AG04449 (cell line): ENCODE results near the gene ZNF805.
"Not testable (repeated sequence)": the region's sequence is repeated elsewhere in the genome, so short reads cannot be mapped to it uniquely, and the experiment has no call there.

Experiments
- CTCF ChIA-PET: fragments of 350-600 bp; formaldehyde crosslinking; extraction: SDS; loops from one replicate; lab custom pipeline; 2021; ENCODE audit warnings: antibody characterized with exemption; lab: Yijun Ruan, JAX
- POLR2A ChIA-PET: fragments of 400-600, 350-600 bp; formaldehyde crosslinking; extraction: SDS; loops from one replicate; lab custom pipeline; 2020; ENCODE audit warnings: antibody characterized with exemption, inconsistent platforms; lab: Yijun Ruan, JAX
- DNase-seq: peaks from one replicate; pipeline ENCODE4 v3.0.0-alpha.2; 2010; ENCODE audit warnings: low read depth, low spot score
- H3K4me3 ChIP-seq: 2 replicates; pipeline ENCODE4 v1.5.1; 2011; ENCODE audit warnings: low read depth, mild to moderate bottlenecking, control low read depth, low read length
- TF ChIP-seq, protein P1 (sequence below): IDR thresholded peaks from one replicate; pipeline ENCODE4 v1.5.1; 2011; ENCODE audit warnings: mild to moderate bottlenecking, moderate library complexity, low read length, control low read depth, inconsistent platforms; ENCODE audit not compliant: insufficient read depth; ENCODE audit errors: missing control alignments

The ZNF805 gene

DNA sequence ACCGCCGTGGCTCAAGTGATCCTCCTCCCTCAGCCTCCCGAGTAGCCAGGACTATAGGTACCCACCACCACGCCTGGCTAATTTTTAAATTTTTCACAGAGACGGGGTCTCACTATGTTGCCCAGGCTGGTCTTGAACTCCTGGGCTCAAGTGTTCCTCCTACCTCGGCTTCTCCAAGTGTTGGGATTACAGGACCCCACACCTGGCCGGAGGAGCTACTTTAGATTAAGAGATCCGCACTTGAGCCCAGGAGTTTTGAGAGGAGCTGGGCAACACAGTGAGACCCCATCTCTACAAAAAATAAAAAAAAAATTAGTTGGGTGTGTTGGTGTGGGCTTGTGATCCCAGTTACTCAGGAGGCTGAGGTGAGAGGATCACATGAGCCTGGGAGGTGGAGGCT, 30.8 kb downstream of the ZNF805 start:
- DNase-seq, result no peak
- ChIA-PET POLR2A (no interaction called here), CTCF (no interaction called here)
- no peak overlapping the region for H3K4me3 ChIP-seq
- TF ChIP-seq, protein P1, sequence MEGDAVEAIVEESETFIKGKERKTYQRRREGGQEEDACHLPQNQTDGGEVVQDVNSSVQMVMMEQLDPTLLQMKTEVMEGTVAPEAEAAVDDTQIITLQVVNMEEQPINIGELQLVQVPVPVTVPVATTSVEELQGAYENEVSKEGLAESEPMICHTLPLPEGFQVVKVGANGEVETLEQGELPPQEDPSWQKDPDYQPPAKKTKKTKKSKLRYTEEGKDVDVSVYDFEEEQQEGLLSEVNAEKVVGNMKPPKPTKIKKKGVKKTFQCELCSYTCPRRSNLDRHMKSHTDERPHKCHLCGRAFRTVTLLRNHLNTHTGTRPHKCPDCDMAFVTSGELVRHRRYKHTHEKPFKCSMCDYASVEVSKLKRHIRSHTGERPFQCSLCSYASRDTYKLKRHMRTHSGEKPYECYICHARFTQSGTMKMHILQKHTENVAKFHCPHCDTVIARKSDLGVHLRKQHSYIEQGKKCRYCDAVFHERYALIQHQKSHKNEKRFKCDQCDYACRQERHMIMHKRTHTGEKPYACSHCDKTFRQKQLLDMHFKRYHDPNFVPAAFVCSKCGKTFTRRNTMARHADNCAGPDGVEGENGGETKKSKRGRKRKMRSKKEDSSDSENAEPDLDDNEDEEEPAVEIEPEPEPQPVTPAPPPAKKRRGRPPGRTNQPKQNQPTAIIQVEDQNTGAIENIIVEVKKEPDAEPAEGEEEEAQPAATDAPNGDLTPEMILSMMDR, result no peak

DNA sequence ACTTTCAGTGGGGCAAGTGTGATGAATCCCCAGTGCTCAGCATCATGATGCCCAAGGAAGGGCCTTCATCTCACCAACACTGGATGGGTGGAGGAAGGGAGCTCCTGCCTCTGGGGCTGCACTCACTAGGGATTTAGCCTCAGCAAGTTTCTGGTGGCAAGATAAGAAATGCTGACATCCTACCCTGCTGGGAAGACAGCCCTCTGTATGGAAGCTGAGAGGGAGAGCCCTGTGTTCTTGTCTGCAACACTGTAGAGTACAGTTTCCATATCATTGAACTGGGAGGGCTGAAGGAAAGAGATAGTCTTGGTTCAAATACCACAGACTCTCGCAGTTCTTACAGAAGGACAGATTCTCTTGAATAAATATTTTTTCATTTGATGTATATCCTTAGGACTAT, 32.6 kb downstream of the ZNF805 start:
- TF ChIP-seq, protein P1, result no peak
- CTCF ChIA-PET, result interaction anchor here (1.6 kb wide), 1 partner anchor 12 kb away, joined by 3 read pairs; no protein-coding TSS in a partner anchor
- POLR2A ChIA-PET, result no interaction called here
- DNase-seq, result no peak
- no peak overlapping the region for H3K4me3 ChIP-seq

DNA sequence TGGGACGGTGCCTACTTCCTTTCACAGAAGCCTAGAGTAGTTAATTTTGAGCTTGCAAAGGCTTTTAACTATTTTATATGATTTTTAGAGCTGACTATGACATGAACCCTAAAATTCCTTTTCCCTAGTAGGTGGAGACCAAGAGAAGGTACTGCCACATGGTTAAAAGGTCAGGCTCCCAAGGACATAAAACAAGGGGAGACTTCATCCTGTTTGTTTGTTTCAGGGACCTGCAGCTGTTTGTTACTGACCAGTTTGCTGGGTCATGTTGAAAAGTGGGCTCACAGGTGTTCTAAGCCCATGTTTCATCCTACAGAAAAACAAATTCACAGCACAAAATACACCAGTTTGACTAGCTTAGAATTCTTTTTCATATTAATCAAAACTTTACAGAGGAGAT, 36.0 kb downstream of the ZNF805 start:
- CTCF ChIA-PET, result no interaction called here
- POLR2A ChIA-PET, result no interaction called here

DNA sequence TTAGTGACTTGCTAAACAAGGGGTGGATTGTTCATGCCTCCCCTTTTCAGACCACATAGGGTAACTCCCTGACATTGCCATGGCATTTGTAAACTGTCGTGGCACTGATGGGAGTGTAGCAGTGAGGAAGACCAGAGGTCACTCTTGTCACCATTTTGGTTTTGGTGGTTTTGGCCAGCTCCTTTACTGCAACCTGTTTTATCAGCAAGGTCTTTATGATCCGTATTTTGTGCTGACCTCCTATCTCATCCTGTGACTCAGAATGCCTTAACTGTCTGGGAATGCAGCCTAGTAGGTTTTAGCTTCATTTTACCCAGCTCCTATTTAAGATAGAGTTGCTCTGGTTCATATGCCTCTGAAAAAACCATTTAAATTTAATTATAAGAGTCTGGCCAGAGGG, 38.0 kb downstream of the ZNF805 start:
- CTCF ChIA-PET, H3K4me3 ChIP-seq: not testable (repeated sequence)
- DNase-seq, result peak; percentile 34
- POLR2A ChIA-PET, result interaction anchor here (0.7 to 1.0 kb wide), 3 partner anchors 9 to 24 kb away, joined by 3 read pairs; no protein-coding TSS in a partner anchor

More for the DNA sequence above, 36.0 kb downstream of the ZNF805 start:
- no peak overlapping the region for H3K4me3 ChIP-seq
- DNase-seq, result no peak
- TF ChIP-seq, protein P1, result no peak

DNA sequence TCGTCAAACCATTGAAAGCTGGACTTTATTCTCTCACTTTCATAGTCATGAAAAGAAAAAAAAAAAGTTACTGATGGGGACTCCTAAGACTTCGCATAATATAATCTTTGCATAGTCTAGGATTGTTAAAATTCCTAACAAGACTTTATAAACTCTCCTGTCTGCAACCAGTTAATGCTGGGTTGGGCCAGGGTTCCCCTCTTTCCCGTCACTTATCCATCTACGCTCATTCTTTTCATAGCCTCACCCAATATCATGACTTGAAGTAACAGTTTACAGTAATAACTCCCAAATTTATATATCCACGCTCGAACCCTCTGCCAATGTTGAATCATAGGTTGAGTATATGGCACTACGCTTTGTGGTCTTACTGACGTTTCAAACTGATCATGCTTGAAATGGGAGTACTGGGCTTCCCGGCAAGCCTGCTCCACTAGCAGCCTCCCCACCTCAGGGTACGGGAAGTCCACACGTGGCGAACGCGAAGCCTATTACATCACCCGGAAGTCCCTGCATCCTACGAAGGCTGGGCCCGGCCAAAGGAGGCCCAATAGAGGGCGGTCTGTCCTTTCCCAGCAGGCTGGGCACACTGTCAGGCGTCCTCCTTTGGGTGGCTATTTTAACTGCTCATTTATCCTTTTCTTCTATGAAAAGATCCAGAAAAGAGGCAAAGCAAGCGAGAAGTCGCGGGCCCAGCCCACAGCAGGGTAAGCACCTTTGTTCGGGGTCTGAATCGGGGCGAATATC, 39.2 kb downstream of the ZNF805 start:
- peak overlapping the region; percentile 85 for H3K4me3 ChIP-seq
- ChIA-PET CTCF (interaction anchor here (0.8 kb wide), 1 partner anchor 22 kb away, joined by 3 read pairs; no protein-coding TSS in a partner anchor), POLR2A (no interaction called here)
- TF ChIP-seq, protein P1, result peak; percentile 46
- peak; percentile 91 for DNase-seq

DNA sequence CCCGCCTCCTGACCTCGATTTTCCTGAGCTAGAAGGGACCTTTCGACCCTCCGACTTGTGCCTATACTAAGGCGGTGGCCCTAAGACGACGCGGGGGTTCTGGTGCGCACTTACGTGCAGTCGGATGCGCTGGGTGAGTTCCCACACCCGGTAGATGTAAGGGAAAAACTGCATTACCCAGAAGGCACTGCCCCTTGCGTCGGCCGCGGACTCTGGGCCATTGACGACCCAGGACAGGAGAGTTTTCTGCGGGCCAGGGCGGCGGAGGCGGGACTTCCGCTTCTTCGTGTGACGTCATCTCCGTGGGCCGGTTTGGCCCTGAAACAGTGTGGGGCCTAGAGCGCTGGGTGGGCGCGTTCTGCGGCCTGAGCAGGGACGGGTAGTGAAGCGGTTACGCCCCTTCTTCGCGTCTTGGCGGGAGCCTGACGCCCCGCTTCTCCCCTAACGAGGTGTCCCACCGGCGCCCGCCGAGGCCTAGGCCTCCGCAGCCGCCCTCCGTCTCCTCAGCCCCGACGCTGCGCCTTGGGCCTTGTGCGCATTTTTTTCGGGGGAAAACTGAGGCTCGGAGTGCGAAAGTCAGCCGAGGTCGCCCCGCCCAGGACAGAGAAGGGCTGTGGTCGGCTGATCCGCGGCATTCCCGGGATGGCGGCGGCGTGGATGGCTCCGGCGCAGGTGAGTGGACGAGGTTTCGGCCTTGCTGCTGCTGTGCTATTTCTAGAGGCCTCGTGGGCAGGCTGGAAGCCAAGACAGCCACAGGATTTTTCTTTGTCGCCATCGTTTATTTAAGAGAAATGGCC, 39.9 kb downstream of the ZNF805 start, which contains the start of gene ZNF460:
Gene ZNF460, plus strand, starts transcription at position 321 of the 797 bp plus-strand sequence. Its CDS starts 322 bp downstream, at position 643.
- TF ChIP-seq, protein P1, result no peak
- H3K4me3 ChIP-seq, result peak within 1 kb of the TSS; percentile 85
- CTCF ChIA-PET, result interaction anchor here (0.8 kb wide), 1 partner anchor 21 kb away, joined by 3 read pairs; no protein-coding TSS in a partner anchor
- peak; percentile 78 for DNase-seq
- POLR2A ChIA-PET, result no interaction called here
